MCF 10A (cell line): Measurements from ENCODE around the gene EXT2. TPM values are rescaled to one million over a fixed set of nuclear protein-coding genes. Genes with fewer than 3 reads are reported as not detected.

Source experiments
- BruUV-seq: library from RNA; stranded (reverse); fragments of 400-500 nt; replicated peaks from 2 replicates; lab custom pipeline; 2021; lab: Mats Ljungman, UMichigan
- CTCF ChIA-PET: fragments of 300-600 bp; sonication (Branson Sonifier 250); formaldehyde crosslinking; extraction: SDS; loops from one replicate; lab custom pipeline; 2021; ENCODE audit warnings: antibody characterized with exemption, inconsistent platforms; lab: Yijun Ruan, JAX
- POLR2A ChIA-PET: fragments of 300-600, 350-650 bp; sonication (Branson Sonifier 250); formaldehyde crosslinking; extraction: SDS; loops from one replicate; lab custom pipeline; 2020; ENCODE audit warnings: antibody characterized with exemption, inconsistent platforms; lab: Yijun Ruan, JAX
- DNase-seq: peaks from one replicate; pipeline ENCODE4 v3.0.0-alpha.2; 2018; ENCODE audit not compliant: unreplicated experiment
- H3K27ac Mint-ChIP-seq: one replicate; pipeline ENCODE4 v1.8.0; 2022; ENCODE audit warnings: mild to moderate bottlenecking, low read depth, mixed read lengths; ENCODE audit not compliant: unreplicated experiment
- H3K27me3 Mint-ChIP-seq: one replicate; pipeline ENCODE4 v1.8.0; 2022; ENCODE audit warnings: mixed read lengths; ENCODE audit not compliant: insufficient read depth, unreplicated experiment
- H3K36me3 Mint-ChIP-seq: one replicate; pipeline ENCODE4 v1.8.0; 2022; ENCODE audit warnings: mild to moderate bottlenecking, moderate library complexity, mixed read lengths; ENCODE audit not compliant: insufficient read depth, unreplicated experiment
- H3K4me1 Mint-ChIP-seq: one replicate; pipeline ENCODE4 v1.8.0; 2022; ENCODE audit warnings: mixed read lengths; ENCODE audit not compliant: insufficient read depth, unreplicated experiment
- H3K4me3 Mint-ChIP-seq: one replicate; pipeline ENCODE4 v1.8.0; 2022; ENCODE audit warnings: mild to moderate bottlenecking, moderate library complexity, mixed read lengths; ENCODE audit not compliant: unreplicated experiment
- H3K9me3 Mint-ChIP-seq: one replicate; pipeline ENCODE4 v1.8.0; 2022; ENCODE audit warnings: mixed read lengths; ENCODE audit not compliant: unreplicated experiment
- intact Hi-C: fragments of 100-400 bp; cut with micrococcal nuclease; formaldehyde crosslinking; loops from 2 replicates; pipeline ENCODE4 v1.14.1; 2022
- total RNA-seq: library from RNA; stranded (reverse); gene quantifications from 2 replicates; pipeline ENCODE4 v1.2.3, GENCODE V29; 2022
- TF ChIP-seq, protein P1 (sequence below): fragments of 200-600 bp; IDR thresholded peaks from one replicate; pipeline ENCODE4 v1.8.0; 2022; ENCODE audit warnings: antibody characterized with exemption, mild to moderate bottlenecking; ENCODE audit not compliant: unreplicated experiment

EXT2 gene
- total RNA-seq, 1 experiment from 2014 or later, result 73.1 TPM

DNA sequence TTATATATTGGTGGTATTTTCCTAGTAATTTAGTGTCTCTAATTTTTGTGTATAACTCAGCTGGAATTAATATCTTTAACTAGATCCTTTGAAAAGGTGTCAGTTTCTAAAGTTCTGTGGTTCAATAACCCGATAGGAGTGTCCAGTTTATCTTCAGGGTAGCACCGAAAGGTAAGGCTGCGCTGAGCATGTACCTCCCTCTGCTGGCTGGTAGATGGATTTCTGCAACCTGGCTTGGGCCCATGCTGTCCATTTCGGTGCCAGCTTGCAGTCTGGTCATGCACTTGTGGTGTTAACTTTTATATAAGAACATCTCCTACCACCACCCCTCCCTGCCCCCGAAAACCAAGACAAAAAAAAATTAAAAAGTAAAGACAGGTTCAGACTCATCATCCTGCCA lies 24.7 kb downstream of the EXT2 start:
- POLR2A ChIA-PET, result no interaction called here
- no peak overlapping the region for H3K27ac Mint-ChIP-seq
- H3K36me3 Mint-ChIP-seq, result peaks cover 31% of the 10 kb centered on the region
- intact Hi-C loops, result no loop called here
- H3K4me1 Mint-ChIP-seq, result no peaks in the 10 kb centered on the region
- TF ChIP-seq, protein P1, sequence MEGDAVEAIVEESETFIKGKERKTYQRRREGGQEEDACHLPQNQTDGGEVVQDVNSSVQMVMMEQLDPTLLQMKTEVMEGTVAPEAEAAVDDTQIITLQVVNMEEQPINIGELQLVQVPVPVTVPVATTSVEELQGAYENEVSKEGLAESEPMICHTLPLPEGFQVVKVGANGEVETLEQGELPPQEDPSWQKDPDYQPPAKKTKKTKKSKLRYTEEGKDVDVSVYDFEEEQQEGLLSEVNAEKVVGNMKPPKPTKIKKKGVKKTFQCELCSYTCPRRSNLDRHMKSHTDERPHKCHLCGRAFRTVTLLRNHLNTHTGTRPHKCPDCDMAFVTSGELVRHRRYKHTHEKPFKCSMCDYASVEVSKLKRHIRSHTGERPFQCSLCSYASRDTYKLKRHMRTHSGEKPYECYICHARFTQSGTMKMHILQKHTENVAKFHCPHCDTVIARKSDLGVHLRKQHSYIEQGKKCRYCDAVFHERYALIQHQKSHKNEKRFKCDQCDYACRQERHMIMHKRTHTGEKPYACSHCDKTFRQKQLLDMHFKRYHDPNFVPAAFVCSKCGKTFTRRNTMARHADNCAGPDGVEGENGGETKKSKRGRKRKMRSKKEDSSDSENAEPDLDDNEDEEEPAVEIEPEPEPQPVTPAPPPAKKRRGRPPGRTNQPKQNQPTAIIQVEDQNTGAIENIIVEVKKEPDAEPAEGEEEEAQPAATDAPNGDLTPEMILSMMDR, result peak; percentile 27
- no peaks in the 10 kb centered on the region for H3K9me3 Mint-ChIP-seq
- DNase-seq, result peak; percentile 11
- H3K27me3 Mint-ChIP-seq, result no peaks in the 10 kb centered on the region
- no TSS peak for BruUV-seq
- H3K4me3 Mint-ChIP-seq, result no peak overlapping the region
- CTCF ChIA-PET, result interaction anchor here (0.6 to 2.2 kb wide), 14 partner anchors 10 to 408 kb away, joined by 3 to 13 read pairs (median 4); partner anchors contain the start of gene EXT2

DNA sequence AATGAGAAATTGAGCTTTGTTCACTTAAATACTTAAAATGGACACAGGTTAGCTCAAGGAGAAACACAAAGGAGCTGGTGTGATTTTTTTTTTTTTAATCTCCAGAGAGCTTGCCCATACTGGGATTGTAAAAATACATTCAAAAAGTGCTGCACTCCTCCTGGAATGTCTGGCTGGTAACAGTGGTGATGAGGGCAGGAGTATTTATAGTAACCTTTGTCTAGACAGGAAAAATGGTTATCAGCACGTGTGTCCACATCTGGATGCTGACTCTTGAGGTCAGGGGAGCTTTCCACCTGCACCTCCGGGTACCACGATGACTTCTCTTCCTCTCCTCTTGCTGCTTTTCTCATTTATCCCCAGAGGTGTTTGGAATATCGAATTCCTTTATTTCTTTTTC lies 30.1 kb downstream of the EXT2 start:
- intact Hi-C loops, result no loop called here
- H3K9me3 Mint-ChIP-seq, result no peaks in the 10 kb centered on the region
- no peaks in the 10 kb centered on the region for H3K4me1 Mint-ChIP-seq
- no TSS peak for BruUV-seq
- TF ChIP-seq, protein P1, result no peak
- no peak for DNase-seq
- ChIA-PET CTCF (interaction anchor here (0.7 to 2.3 kb wide), 4 partner anchors 10 to 128 kb away, joined by 3 to 8 read pairs (median 4); no protein-coding TSS in a partner anchor), POLR2A (interaction anchor here (0.7 kb wide), 1 partner anchor 294 kb away, joined by 3 read pairs; no protein-coding TSS in a partner anchor)
- no peak overlapping the region for H3K27ac Mint-ChIP-seq
- peaks cover 33% of the 10 kb centered on the region for H3K36me3 Mint-ChIP-seq
- H3K27me3 Mint-ChIP-seq, result no peaks in the 10 kb centered on the region
- H3K4me3 Mint-ChIP-seq, result no peak overlapping the region

DNA sequence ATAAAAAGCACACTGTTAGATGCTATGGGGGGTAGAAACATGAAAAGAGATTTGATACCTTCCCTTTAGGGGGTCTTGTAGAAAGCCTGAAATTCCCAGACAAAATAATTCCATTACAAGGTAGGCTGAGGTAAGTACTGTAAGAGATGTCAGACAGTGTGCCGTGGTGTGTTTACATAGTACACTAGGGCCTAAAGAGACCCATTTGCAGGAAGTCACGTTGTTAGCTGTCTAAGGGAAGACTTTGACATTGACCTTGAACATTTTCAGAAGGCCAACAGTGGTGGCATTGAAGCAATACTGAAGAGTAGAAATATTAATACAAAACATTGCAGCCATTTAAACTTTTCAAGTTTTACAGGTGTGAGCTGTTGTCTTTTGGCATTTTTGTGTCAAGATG lies 30.8 kb downstream of the EXT2 start:
- no peaks in the 10 kb centered on the region for H3K4me1 Mint-ChIP-seq

DNA sequence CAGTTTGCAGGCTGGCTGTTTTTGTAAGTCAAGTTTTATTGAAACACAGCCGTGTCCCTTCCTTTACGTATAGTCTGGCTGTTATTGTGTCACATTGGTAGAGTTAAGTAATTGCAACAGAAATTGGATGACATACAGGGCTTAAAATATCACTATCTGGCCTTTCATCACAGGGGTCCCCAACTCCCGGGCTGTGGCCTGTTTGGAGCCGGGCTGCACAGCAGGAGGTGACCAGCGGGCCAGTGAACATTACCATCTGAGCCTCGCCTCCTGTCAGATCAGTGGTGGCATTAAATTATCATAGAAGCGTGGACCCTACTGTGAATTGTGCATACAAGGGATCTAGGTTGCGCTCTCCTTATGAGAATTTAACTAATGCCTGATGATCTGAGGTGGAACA lies 31.7 kb downstream of the EXT2 start:
- no peaks in the 10 kb centered on the region for H3K27me3 Mint-ChIP-seq
- no peaks in the 10 kb centered on the region for H3K4me1 Mint-ChIP-seq
- ChIA-PET POLR2A (no interaction called here), CTCF (interaction anchor here (0.9 to 2.3 kb wide), 2 partner anchors 10 to 22 kb away, joined by 3 to 8 read pairs; no protein-coding TSS in a partner anchor)
- H3K27ac Mint-ChIP-seq, result no peak overlapping the region
- H3K4me3 Mint-ChIP-seq, result no peak overlapping the region
- no peak for DNase-seq
- no TSS peak for BruUV-seq
- H3K9me3 Mint-ChIP-seq, result no peaks in the 10 kb centered on the region
- intact Hi-C loops, result no loop called here
- TF ChIP-seq, protein P1, result no peak
- H3K36me3 Mint-ChIP-seq, result peaks cover 33% of the 10 kb centered on the region

More for the DNA sequence above, 30.8 kb downstream of the EXT2 start:
- TF ChIP-seq, protein P1, result no peak
- CTCF ChIA-PET, result interaction anchor here (0.9 to 2.3 kb wide), 4 partner anchors 9 to 22 kb away, joined by 3 to 8 read pairs (median 4); no protein-coding TSS in a partner anchor
- Mint-ChIP-seq H3K4me3 (no peak overlapping the region), H3K27me3 (no peaks in the 10 kb centered on the region), H3K9me3 (no peaks in the 10 kb centered on the region), H3K27ac (no peak overlapping the region), H3K36me3 (peaks cover 33% of the 10 kb centered on the region)
- intact Hi-C loops, result no loop called here
- POLR2A ChIA-PET, result interaction anchor here (0.7 kb wide), 1 partner anchor 295 kb away, joined by 3 read pairs; no protein-coding TSS in a partner anchor
- no TSS peak for BruUV-seq
- DNase-seq, result no peak
